22Rv1 (cell line): ENCODE data around the gene ILK.

Experiments used
- CTCF ChIP-seq: fragments of 450-650 bp; IDR thresholded peaks from 2 replicates; pipeline ENCODE4 v1.5.1; 2017; ENCODE audit warnings: mild to moderate bottlenecking
- ZFX ChIP-seq: fragments of 450-650 bp; IDR thresholded peaks from 2 replicates; pipeline ENCODE4 v1.6.1; 2017; ENCODE audit warnings: antibody characterized with exemption, borderline replicate concordance

- TF ChIP-seq CTCF (no peak), ZFX (no peak)
These were observed 43.5 kb downstream of the ILK start for GRCh38 chr11:6646918-6647679.
